Esophagus (tissue), 2 donors: Measurements from ENCODE around the gene TEX2. TPM values are rescaled to one million over a fixed set of nuclear protein-coding genes. Genes with fewer than 3 reads are reported as not detected.
"Not testable (repeated sequence)": the region's sequence is repeated elsewhere in the genome, so short reads cannot be mapped to it uniquely, and the experiment has no call there.

Experiments used
- H3K27ac ChIP-seq, 2 donors: one replicate each; pipeline ENCODE4 v1.5.1; 2013; ENCODE audit warnings: low read depth in 2 of 2, mild to moderate bottlenecking in 2 of 2, inconsistent platforms in 1 of 2, low read length in 1 of 2, moderate library complexity in 1 of 2
- H3K27me3 ChIP-seq, 2 donors: one replicate each; pipeline ENCODE4 v1.6.1; 2013; ENCODE audit warnings: low read length in 2 of 2, control low read depth in 1 of 2, mild to moderate bottlenecking in 1 of 2; ENCODE audit not compliant: insufficient read depth in 2 of 2, control insufficient read depth in 1 of 2
- H3K36me3 ChIP-seq, 2 donors: one replicate each; pipeline ENCODE4 v1.6.1; 2013; ENCODE audit warnings: low read length in 1 of 2; ENCODE audit not compliant: control insufficient read depth in 2 of 2, insufficient read depth in 2 of 2
- H3K4me1 ChIP-seq, 2 donors: one replicate each; pipeline ENCODE4 v1.6.1; 2013; ENCODE audit warnings: low read length in 1 of 2; ENCODE audit not compliant: control insufficient read depth in 2 of 2, insufficient read depth in 2 of 2
- H3K4me3 ChIP-seq, 2 donors: one replicate each; pipeline ENCODE4 v1.5.1; 2013; ENCODE audit warnings: low read length in 2 of 2, mild to moderate bottlenecking in 2 of 2, low read depth in 1 of 2, moderate library complexity in 1 of 2
- H3K9me3 ChIP-seq, 2 donors: one replicate each; pipeline ENCODE4 v1.6.1; 2013; ENCODE audit warnings: mild to moderate bottlenecking in 2 of 2, low read depth in 1 of 2, low read length in 1 of 2, moderate library complexity in 1 of 2; ENCODE audit not compliant: control insufficient read depth in 2 of 2, insufficient read depth in 1 of 2
- WGBS, 2 donors: extraction: QIAGEN DNeasy Blood & Tissue Kit; methylation state at CpG; one replicate each; pipeline ENCODE4 v1.1.7; 2013; 5-methylcytosine and 5-hydroxymethylcytosine counted together
- polyA plus RNA-seq, 2 donors: library from polyadenylated mRNA; stranded (reverse); fragments of 200-250 nt; gene quantifications; one replicate each; pipeline ENCODE4 v1.2.3, GENCODE V29; 2013
- donor health status: healthy with polysubstance abuse.
- donor health status: Bipolar disorder and iron deficiency.

Gene TEX2
- polyA plus RNA-seq, 2 donors, result 7.9 to 10.6 TPM

DNA sequence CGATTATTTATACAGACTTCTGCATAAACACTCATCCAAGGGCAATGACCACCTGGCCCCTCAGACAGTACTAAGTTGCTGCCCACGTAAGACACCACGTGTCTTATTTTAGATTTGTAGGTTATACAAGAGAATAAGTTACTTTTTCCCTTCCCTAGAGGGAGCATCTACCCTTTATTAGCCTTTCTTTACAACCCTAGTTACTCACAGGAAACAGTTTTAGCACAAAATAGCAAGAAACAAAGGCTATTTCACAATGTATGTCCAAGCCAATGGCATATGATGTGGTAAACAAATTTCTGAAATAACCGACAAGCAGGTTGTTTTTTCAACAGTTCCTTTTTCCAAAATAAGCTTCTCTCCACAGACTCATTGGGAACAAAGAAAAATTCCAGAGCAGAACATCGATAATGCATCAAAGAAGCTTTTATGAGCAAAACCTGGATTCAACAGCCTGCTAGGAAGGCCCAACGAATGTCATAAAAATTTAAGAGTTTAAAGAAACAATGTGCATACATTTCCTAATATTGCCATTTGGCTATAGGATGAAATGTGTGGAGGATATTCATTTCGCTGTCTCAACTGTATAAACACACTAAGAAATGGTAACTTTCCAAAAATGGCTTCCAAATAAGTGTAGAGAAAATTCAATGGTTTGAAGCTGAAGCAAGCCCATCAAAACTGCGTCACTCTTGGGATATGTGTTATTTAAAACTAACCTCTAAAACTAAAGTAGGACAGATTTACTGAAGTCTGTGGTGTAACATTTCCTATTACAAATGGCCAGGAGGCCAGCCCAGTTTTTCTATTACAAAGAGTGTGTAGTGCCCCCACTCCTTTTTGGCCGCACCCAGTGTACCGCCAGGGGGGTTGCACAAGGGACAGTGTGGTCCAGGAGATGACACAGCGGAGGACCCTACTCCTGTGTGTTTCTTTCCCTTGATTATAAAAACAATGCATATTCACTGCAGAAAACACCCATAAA lies 82.7 kb downstream of the TEX2 start:
- 73 to 75% methylated on average over 11 of the region's 11 CpGs for WGBS, 2 donors
- Histone ChIP-seq H3K9me3 (no peaks in the 10 kb centered on the region), H3K4me3 (no peak overlapping the region), H3K4me1 (no peaks in the 10 kb centered on the region), H3K27me3 (no peaks in the 10 kb centered on the region), H3K36me3 (peaks cover 6 to 8% of the 10 kb centered on the region in 2 donors), H3K27ac (no peak overlapping the region)

DNA sequence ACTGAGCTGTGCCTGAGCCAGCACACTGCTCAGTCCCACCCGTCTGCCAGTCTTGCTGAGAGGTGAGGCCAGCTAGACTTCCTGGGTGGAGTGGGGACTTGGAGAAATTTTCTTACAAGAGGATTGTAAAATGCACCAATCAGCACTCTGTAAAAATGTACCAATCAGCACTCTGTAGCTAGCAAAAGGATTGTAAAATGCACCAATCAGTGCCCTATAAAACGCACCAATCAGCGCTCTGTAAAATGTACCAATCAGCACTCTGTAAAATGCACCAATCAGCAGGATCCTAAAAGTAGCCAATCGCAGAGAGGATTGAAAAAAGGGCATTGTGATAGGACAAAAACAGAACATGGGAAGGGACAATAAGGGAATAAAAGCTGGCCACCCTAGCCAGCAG lies 84.0 kb downstream of the TEX2 start:
- not testable (repeated sequence) for H3K9me3 ChIP-seq, H3K27me3 ChIP-seq, H3K36me3 ChIP-seq, H3K27ac ChIP-seq, H3K4me1 ChIP-seq, H3K4me3 ChIP-seq
- 46 to 48% methylated on average over 4 of the region's 4 CpGs for WGBS, 2 donors

DNA sequence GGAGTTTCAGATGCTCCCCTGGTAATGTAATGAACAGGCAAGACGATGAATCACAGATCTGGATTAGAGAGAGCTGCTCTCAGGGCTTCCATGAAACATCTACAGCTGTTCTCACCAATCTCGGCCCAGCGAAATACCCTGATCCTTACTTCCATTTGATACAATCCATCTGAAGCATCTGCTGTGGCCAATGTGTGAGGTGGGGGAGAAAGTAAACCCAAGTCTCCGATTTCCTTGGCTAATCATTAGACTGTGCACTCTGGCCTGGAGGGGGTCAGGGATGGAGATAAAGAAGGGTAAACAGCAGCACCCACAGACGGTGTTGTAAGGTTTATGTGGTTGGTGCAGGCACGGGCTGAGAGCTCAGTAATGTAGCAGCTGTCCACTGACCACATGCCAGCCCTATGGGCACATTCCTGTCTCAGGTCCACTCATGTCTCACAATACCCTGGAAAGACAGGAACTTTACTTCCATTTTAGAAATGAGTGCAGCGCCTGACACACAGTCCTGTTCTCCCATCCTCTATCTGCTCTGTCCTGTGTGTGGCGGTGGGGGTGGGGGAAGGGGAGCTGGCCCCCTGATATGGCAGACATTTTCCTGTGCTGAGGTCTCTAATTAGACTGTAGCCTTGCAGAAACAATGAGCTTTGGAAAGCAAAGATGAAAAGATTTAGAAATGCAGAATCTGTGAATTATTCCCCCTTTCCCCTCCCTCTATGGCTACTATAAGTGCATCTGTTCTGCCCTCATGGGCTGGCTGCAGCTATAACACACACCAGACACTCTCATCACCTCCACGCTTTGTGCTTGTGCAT lies 84.8 kb downstream of the TEX2 start:
- H3K36me3 ChIP-seq, result peaks cover 6 to 11% of the 10 kb centered on the region in 2 donors
- no peak overlapping the region for H3K4me3 ChIP-seq
- WGBS, 2 donors, result 73 to 78% methylated on average over 9 of the region's 9 CpGs
- H3K27ac ChIP-seq, result no peak overlapping the region
- no peaks in the 10 kb centered on the region for H3K27me3 ChIP-seq
- no peaks in the 10 kb centered on the region for H3K9me3 ChIP-seq
- no peaks in the 10 kb centered on the region for H3K4me1 ChIP-seq

DNA sequence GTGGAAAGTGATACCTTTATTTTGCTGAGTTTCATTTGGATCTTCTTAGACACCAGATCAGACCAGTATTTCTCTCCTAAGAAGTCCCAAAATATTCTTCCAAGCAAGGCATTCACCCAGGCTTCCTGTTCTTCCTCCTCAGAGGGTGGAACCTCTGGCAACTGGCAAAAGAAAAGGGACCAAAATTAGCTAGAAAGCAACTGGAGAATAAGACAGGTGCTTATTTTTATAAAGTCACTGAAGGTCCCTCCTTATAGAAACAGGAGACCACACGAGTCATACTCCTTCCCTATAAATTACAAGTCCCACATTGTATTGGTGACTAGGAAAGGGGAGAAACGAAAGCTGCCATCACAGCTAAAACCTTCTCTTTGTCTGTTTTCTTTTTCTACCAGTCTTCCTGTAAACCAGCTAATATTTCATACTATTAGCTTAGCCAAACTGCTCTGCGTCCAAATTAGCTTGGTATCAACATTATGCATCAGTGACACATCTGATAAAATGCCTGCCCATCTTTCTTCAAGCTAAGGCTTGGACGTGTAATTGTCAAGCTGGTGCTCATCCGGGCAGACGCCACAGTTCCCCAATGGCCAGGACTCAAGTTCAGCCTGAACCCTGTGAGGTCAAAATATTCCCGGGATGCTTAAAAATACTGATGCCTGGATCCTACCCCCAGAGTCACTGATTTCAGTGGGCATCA lies 85.6 kb downstream of the TEX2 start:
- Histone ChIP-seq H3K27me3 (no peaks in the 10 kb centered on the region), H3K4me3 (no peak overlapping the region), H3K27ac (no peak overlapping the region), H3K4me1 (no peaks in the 10 kb centered on the region), H3K9me3 (no peaks in the 10 kb centered on the region), H3K36me3 (peaks cover 6 to 11% of the 10 kb centered on the region in 2 donors)
- WGBS, 2 donors, result 84 to 88% methylated on average over 7 of the region's 7 CpGs

DNA sequence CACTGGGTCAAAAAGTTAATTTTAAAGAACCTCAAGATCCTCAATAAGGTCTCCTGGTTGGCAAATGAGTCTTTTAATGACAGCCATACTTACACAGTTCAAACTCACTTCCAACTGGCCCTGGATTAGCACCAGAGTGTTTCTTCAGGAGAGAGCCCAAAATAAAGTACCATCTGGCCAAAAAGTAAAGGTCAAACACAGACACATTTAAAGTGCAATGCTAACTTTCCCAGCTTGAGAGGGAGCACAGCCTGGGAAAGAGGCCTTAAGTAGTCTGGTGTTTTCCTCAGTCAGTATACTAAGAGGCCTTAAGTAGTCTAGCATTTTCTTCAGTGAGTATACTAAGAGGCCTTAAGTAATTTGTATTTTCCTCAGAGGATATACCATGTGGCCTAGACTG lies 86.5 kb downstream of the TEX2 start:
- H3K4me1 ChIP-seq, result no peaks in the 10 kb centered on the region
- no peaks in the 10 kb centered on the region for H3K27me3 ChIP-seq
- no peak overlapping the region for H3K4me3 ChIP-seq
- H3K27ac ChIP-seq, result no peak overlapping the region
- peaks cover 0 to 1% of the 10 kb centered on the region in 2 donors for H3K9me3 ChIP-seq
- H3K36me3 ChIP-seq, result peaks cover 6 to 11% of the 10 kb centered on the region in 2 donors

DNA sequence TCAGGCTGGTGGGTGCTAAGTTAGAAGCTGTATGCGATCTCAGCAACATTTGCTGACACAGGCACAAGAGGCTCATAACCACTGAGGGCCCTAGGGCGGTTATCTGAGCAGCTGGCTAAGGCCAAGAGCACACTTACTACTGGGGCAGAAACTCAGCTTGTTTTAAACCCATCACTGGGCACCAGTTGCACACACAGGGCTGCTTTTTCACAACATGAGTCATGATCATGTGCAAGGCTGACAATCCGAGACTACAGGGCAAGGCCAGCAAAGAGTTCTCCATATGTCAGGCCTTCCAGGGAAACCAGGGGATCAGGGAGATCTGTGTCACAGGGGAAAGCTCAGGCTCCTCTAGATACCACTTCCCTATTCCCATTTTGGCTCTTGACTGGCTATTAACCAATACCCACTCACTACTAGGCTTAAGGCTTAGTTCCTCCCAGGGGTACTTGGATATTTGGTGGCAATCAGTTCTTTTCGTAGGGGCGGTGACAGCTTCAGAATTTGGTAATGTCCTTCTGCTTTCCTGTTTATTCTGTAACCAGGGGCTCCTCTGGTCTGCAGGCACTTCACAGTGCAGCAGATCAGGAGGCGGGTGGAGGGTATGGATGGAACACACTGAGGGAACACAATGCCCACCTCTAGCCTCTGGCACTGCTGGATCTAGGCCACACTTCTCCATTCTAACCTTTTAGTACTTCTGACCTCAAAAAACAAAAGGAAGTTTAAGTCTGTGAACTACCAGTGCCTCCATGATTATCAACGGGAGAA lies 88.2 kb downstream of the TEX2 start:
- Histone ChIP-seq H3K4me1 (no peaks in the 10 kb centered on the region), H3K27ac (no peak overlapping the region), H3K27me3 (no peaks in the 10 kb centered on the region), H3K4me3 (no peak overlapping the region), H3K36me3 (peaks cover 5 to 11% of the 10 kb centered on the region in 2 donors), H3K9me3 (peaks cover 0 to 1% of the 10 kb centered on the region in 2 donors)
- 89 to 90% methylated on average over 7 of the region's 7 CpGs for WGBS, 2 donors

DNA sequence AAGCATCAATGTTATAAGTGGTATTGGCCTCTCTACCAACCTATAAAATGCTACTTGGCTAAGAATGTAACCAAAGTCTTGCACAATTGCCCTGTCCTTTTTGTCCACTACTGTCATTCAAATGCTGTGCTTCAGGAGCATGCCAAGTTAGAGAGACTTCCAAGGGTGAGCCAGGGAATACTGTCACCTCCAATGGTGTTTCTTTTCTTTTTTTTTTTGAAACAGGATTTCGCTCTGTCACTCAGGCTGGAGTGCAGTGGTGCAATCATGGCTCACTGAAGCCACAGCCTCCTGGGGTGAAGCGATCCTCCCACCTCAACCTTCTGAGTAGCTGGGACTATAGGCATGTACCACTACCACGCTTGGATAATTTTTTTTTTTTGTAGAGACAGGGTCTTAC lies 89.4 kb downstream of the TEX2 start:
- WGBS, 2 donors, result 90 to 94% methylated on average over 3 of the region's 3 CpGs
- H3K4me1 ChIP-seq, result no peaks in the 10 kb centered on the region
- no peaks in the 10 kb centered on the region for H3K27me3 ChIP-seq
- H3K27ac ChIP-seq, result no peak overlapping the region
- peaks cover 0 to 1% of the 10 kb centered on the region in 2 donors for H3K9me3 ChIP-seq
- H3K4me3 ChIP-seq, result no peak overlapping the region
- peaks cover 4 to 9% of the 10 kb centered on the region in 2 donors for H3K36me3 ChIP-seq

DNA sequence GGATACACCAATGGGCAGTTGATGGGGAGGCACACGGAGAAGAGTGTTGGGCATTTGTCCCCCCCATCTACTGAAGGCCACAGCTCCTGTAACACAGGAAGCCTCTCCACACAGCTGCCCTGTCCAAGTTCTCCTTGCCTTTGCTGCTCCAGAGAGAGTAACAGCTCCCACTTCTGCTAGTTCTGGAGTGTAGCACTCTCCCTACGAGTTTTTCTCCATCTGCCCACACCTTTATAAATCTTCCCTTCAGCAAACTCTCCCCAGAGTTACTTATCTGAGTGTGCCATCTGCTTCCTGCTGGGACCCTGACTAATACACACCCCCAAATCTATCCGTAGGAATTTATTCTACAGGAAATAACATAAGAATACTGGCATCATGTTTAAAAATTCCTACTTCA lies 90.5 kb downstream of the TEX2 start:
- Histone ChIP-seq H3K27me3 (no peaks in the 10 kb centered on the region), H3K4me3 (no peak overlapping the region), H3K9me3 (peaks cover 0 to 1% of the 10 kb centered on the region in 2 donors), H3K4me1 (no peaks in the 10 kb centered on the region), H3K27ac (no peak overlapping the region), H3K36me3 (peaks cover 4 to 9% of the 10 kb centered on the region in 2 donors)
- 68 to 80% methylated on average over 3 of the region's 3 CpGs for WGBS, 2 donors

DNA sequence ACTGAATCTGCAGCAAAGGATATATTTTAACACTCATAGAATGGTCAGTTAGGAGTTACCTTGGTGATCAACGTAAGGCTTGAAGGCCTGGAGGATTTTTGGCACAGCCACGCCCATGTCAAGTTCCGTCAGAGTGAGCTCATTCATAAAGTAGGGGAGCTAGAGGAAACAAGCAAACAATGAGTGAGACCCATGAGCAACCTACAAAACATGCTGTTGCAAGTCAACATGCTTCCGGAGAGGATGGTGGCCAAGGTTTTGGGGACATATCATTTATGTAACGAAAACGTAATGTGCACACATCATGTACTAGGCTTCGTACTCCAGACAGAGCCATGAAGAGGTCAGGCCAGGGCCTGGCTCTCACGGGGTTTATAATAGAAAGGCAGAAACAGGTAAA lies 92.0 kb downstream of the TEX2 start:
- Histone ChIP-seq H3K4me1 (peaks cover 0 to 1% of the 10 kb centered on the region in 2 donors), H3K36me3 (peaks cover 4 to 8% of the 10 kb centered on the region in 2 donors), H3K9me3 (peaks cover 0 to 1% of the 10 kb centered on the region in 2 donors), H3K27ac (peak overlapping the region in 1 of 2 donors; percentile 42), H3K4me3 (no peak overlapping the region), H3K27me3 (no peaks in the 10 kb centered on the region)
- WGBS, 2 donors, result 70 to 84% methylated on average over 8 of the region's 8 CpGs
